Activated naive CD8-positive, alpha-beta T cell treated with anti-CD3 and anti-CD28 coated beads for 36 hours (primary cell): ENCODE measurements around the gene OR2L5. TPM values are rescaled to one million over a fixed set of nuclear protein-coding genes. Genes with fewer than 3 reads are reported as not detected.

ENCODE experiments used
- DNase-seq: peaks from one replicate; pipeline ENCODE4 v3.0.0; 2021
- H3K27ac Mint-ChIP-seq: one replicate; pipeline ENCODE4 v1.8.0; 2022; ENCODE audit warnings: mild to moderate bottlenecking, moderate library complexity, mixed read lengths
- H3K27me3 Mint-ChIP-seq: one replicate; pipeline ENCODE4 v1.8.0; 2022; ENCODE audit warnings: mild to moderate bottlenecking, mixed read lengths
- H3K36me3 Mint-ChIP-seq: one replicate; pipeline ENCODE4 v1.8.0; 2021; ENCODE audit warnings: mild to moderate bottlenecking, mixed read lengths
- H3K4me1 Mint-ChIP-seq: one replicate; pipeline ENCODE4 v1.8.0; 2021; ENCODE audit warnings: mixed read lengths
- H3K4me3 Mint-ChIP-seq: one replicate; pipeline ENCODE4 v1.8.0; 2022; ENCODE audit warnings: mild to moderate bottlenecking, moderate library complexity, mixed read lengths
- H3K9me3 Mint-ChIP-seq: one replicate; pipeline ENCODE4 v1.8.0; 2022; ENCODE audit warnings: mixed read lengths
- total RNA-seq, 2 experiments: library from RNA; stranded (reverse); gene quantifications; one replicate each; pipeline ENCODE4 v1.2.3, GENCODE V29; 2021

Gene OR2L5, protein sequence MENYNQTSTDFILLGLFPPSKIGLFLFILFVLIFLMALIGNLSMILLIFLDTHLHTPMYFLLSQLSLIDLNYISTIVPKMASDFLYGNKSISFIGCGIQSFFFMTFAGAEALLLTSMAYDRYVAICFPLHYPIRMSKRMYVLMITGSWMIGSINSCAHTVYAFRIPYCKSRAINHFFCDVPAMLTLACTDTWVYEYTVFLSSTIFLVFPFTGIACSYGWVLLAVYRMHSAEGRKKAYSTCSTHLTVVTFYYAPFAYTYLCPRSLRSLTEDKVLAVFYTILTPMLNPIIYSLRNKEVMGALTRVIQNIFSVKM
- total RNA-seq: not detected

DNA sequence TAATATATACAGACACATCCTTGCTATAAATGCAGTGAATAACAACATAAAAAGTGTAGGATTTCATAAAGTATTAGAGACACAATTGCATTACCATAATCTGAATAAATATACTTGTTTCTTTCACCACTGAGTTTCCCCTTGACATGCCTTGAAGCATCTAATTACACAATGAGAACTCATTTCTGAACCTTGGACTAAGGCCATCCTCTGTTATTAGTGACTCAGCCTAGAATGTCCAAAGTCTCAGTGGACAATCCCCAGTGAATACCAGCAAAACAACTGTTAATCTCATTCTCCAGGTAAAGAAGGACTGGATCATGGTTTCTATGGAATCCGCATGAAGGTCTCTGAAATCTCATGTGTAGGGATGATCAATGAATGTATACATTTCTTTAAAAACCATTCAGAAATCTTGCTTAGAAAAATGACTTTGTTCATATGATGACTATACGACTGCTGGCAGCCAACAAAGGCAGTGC, at the start of gene OR2L5:
TSS of gene OR2L5 (plus strand) at position 432 of the 482 bp plus-strand sequence. CDS start 8,288 bp downstream, outside the sequence.
- Mint-ChIP-seq H3K36me3 (peaks cover 4% of the 10 kb centered on the region), H3K9me3 (peaks cover 31% of the 10 kb centered on the region), H3K4me3 (no peak within 1 kb of the TSS)

DNA sequence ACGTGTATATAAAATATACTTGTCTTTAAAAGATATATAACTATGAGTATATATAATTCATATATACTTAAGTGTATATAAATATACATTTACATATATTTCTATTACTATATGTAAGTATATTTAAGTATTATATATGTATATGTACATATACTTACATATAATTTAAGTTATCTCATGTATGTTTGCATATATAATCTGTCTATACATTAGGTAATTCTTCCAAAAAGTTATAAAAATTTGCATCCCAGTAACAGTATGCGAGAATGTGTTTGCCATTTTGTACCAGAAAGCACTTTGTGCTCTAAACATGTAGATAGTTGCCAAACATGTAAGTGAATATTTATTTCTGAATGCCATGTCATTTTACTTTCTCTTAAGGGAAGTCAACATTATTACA, 48.5 kb upstream of the OR2L5 start, which contains the start of gene OR2AK2:
TSS of gene OR2AK2 (plus strand) at position 301 of the 400 bp plus-strand sequence. CDS start 144 bp downstream, outside the sequence.
- no peak for DNase-seq
- H3K36me3 Mint-ChIP-seq: peaks cover 7% of the 10 kb centered on the region
- peaks cover 5% of the 10 kb centered on the region for H3K9me3 Mint-ChIP-seq
- no peak within 1 kb of the TSS for H3K4me3 Mint-ChIP-seq
- H3K27me3 Mint-ChIP-seq: peaks cover 4% of the 10 kb centered on the region
- peaks cover 4% of the 10 kb centered on the region for H3K4me1 Mint-ChIP-seq
- H3K27ac Mint-ChIP-seq: no peak within 1 kb of the TSS

More for the DNA sequence above, at the start of gene OR2L5:
- Mint-ChIP-seq H3K27me3 (no peaks in the 10 kb centered on the region), H3K4me1 (no peaks in the 10 kb centered on the region), H3K27ac (no peak within 1 kb of the TSS)
- no peak for DNase-seq

DNA sequence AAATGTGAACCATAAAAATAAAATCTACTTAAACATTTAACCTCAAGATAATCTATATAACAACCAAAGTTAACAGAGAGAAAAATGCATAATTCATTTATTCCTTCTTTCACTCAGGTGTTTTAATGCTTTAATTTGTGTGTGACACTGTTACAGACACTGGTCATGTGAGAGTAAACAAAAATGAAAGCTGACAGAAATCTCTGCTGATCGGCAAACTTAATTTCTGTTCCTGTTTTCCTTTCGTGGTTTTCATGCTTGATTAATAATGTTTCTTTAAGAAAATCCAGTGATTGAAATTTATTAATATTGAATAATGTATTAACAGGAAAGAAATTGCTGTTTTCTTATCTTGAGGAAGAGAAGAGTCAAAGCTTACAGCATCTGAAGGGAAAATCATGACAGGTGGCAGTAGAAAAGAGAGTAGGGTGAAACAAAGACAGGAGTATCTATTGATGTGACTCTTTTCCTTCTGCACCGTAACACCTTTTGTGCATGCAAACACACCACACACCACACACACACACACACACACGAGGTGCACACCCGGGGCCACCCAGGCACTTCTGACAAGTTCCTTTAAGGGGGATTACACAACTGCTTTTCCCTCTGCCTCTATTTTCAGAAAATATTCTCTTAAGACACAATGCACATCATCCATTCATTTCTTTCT, 46.8 kb upstream of the OR2L5 start:
- peaks cover 5% of the 10 kb centered on the region for H3K9me3 Mint-ChIP-seq
- peaks cover 5% of the 10 kb centered on the region for H3K36me3 Mint-ChIP-seq
- no peak overlapping the region for H3K4me3 Mint-ChIP-seq
- H3K27me3 Mint-ChIP-seq: peaks cover 4% of the 10 kb centered on the region
- H3K27ac Mint-ChIP-seq: no peak overlapping the region
- H3K4me1 Mint-ChIP-seq: peaks cover 4% of the 10 kb centered on the region
- no peak for DNase-seq

DNA sequence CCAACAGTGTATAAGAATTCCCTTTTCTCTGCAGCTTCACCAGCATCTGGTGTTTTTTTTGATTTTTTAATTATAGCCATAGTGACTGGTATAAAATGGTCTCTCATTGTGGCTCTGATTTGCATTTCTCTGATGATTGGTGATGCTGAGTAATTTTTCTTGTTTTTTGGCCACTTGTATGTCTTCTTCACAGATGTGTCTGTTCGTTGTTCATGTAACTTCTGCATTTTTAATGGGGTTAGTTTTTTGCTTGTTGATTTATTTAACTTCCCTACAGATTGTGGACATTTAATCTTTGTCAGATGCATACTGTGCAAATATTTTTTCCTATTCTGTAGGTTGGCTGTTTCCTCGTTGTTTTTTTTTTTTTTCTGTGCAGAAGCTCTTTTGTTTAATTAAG, 20.5 kb upstream of the OR2L5 start:
- Mint-ChIP-seq H3K27ac (no peak overlapping the region), H3K27me3 (no peaks in the 10 kb centered on the region), H3K36me3 (peaks cover 1% of the 10 kb centered on the region), H3K9me3 (no peaks in the 10 kb centered on the region), H3K4me3 (no peak overlapping the region), H3K4me1 (no peaks in the 10 kb centered on the region)
- no peak for DNase-seq

DNA sequence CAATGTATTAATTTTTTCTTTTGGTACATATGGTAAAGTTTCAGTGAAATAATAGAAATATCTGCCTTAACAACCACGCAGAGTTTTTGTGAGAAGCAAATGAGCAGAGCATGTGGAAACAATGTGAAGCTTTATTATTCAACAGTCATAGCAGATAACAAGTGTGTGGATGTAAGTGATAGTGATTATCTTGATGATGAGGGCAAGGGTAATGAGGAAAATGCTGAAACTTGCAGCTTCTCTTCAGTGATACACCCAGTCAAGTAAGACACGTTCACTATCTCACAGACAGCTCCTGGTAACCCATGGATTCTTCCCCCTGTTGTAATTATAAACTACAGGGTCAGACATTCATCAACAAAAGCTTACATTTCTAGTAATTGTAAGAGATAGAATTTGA, 14.6 kb upstream of the OR2L5 start:
- peaks cover 2% of the 10 kb centered on the region for H3K4me1 Mint-ChIP-seq
- H3K27ac Mint-ChIP-seq: no peak overlapping the region
- H3K9me3 Mint-ChIP-seq: no peaks in the 10 kb centered on the region
- no peak overlapping the region for H3K4me3 Mint-ChIP-seq
- H3K36me3 Mint-ChIP-seq: no peaks in the 10 kb centered on the region
- no peaks in the 10 kb centered on the region for H3K27me3 Mint-ChIP-seq
- DNase-seq: no peak

DNA sequence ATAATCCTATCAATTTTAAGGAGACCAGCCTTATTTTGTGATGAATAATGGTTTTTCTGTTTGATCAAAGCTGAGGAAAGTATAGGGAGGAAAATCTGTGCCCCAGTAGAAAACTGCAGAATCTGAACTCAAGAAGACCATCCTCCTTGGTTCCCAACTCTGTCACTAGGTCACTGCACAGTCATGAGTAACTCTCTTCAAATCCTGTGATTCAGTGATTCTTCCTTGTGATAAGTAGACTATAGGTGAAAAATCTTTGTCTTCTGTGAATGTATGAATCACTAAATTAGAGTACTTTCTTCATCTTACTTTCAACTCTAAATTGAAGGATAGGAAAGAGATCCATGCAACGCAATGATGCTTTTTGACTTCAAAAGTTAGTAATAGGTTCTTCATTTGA, 13.3 kb upstream of the OR2L5 start:
- peaks cover 2% of the 10 kb centered on the region for H3K4me1 Mint-ChIP-seq
- no peak for DNase-seq

DNA sequence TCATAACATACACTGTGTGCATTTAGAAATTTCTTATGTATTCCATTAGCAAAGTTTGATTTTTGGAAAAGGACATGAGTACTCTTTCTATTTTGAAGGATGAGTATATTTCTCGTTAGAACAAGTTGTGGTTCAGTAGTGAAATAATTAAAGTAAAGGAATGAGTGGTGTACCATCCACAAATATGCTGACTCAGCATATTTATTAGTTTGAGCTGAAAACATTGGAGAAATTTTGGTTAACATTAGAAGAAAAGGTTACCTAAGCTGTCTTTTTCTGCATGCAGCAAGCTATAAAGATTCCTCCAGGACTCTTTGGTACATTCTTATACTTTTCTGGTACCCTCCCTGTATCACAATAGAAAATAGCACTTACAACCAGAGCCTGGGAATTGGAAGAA, 5.7 kb upstream of the OR2L5 start:
- no peaks in the 10 kb centered on the region for H3K4me1 Mint-ChIP-seq
- no peak for DNase-seq
- H3K9me3 Mint-ChIP-seq: peaks cover 34% of the 10 kb centered on the region
- H3K4me3 Mint-ChIP-seq: no peak overlapping the region
- no peak overlapping the region for H3K27ac Mint-ChIP-seq
- H3K27me3 Mint-ChIP-seq: no peaks in the 10 kb centered on the region
- peaks cover 4% of the 10 kb centered on the region for H3K36me3 Mint-ChIP-seq

More for the DNA sequence above, 13.3 kb upstream of the OR2L5 start:
- no peaks in the 10 kb centered on the region for H3K27me3 Mint-ChIP-seq
- no peak overlapping the region for H3K4me3 Mint-ChIP-seq
- no peak overlapping the region for H3K27ac Mint-ChIP-seq
- H3K9me3 Mint-ChIP-seq: no peaks in the 10 kb centered on the region
- H3K36me3 Mint-ChIP-seq: no peaks in the 10 kb centered on the region

DNA sequence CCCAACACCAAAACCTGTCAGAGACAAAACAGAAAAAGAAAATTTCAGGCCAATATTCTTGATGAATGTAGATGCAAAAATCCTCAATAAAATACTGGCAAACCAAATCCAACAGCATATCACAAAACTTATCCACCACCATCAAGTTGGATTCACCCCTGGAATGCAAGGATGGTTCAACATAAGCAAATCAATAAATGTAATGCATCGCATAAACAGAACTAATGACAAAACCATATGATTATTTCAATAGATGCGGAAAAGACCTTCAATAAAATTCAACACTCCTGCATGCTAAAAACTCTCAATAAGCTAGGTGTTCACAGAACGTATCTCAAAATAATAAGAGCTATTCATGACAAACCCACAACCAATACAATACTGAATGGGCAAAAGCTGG, 3.8 kb upstream of the OR2L5 start:
- Mint-ChIP-seq H3K27me3 (no peaks in the 10 kb centered on the region), H3K4me1 (no peaks in the 10 kb centered on the region), H3K27ac (no peak overlapping the region), H3K4me3 (no peak overlapping the region), H3K9me3 (peaks cover 34% of the 10 kb centered on the region), H3K36me3 (peaks cover 4% of the 10 kb centered on the region)
- no peak for DNase-seq

DNA sequence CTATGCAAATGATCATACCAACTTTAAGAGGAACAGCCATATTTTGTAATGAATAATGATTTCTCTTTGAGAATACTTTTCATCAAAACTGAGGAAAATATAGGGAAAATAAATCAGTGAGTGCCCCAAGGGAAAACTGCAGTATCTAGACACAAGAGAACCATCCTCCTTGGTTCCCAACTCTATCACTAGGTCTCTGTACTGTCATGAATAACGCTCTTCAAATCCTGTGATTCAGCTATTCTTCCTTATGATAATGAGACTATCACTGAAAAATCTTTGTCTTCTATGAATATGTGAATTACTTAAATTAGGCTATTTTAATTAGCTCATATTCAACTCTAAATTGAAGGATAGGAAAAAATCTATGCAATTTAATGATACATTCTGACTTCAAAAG, 2.3 kb downstream of the OR2L5 start:
- Mint-ChIP-seq H3K4me1 (no peaks in the 10 kb centered on the region), H3K27ac (no peak overlapping the region), H3K36me3 (no peaks in the 10 kb centered on the region), H3K27me3 (no peaks in the 10 kb centered on the region), H3K9me3 (peaks cover 9% of the 10 kb centered on the region), H3K4me3 (no peak overlapping the region)
- DNase-seq: no peak

DNA sequence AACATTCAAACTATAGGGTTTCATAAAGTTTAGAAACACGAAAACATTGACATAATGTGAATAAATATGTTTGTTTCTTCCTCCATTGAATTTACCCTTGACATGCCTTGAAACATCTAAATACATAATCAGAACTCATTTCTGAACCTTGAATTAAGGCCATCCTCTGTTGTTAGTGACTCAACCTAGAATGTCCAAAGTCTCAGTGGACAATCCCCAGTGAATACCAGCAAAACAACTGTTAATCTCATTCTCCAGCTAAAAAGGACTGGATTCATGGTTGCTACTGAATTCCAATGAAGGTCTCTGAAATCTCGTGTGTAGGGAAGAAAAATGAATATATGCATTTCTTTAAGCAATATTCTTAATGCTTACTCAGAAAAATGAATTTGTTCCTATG, 16.3 kb downstream of the OR2L5 start, which contains the start of gene OR2L2:
TSS of gene OR2L2 (plus strand) at position 301 of the 400 bp plus-strand sequence. CDS start 8,198 bp downstream, outside the sequence.
- Mint-ChIP-seq H3K36me3 (peaks cover 9% of the 10 kb centered on the region), H3K9me3 (peaks cover 20% of the 10 kb centered on the region), H3K27me3 (no peaks in the 10 kb centered on the region), H3K4me1 (no peaks in the 10 kb centered on the region), H3K27ac (no peak within 1 kb of the TSS), H3K4me3 (no peak within 1 kb of the TSS)
- DNase-seq: no peak

DNA sequence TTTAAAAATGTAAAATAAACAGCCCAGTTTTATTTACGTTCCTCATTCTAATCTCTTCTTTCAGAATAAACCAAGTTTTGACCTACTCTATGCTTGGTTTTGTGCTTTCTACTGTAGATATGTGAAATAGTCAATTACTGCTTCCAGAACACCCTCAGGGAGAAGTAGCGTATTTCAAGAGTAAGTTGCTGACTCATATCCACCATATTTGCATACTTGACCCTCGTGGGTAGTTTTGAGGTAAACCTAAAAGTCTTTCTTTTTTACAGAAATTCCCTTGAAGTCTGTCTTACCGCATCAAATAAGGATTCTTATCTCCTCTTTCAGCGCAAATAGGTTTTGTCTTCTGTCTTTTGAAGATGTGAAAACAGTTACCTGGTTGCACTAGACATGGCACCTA, 31.7 kb downstream of the OR2L5 start:
- Mint-ChIP-seq H3K27ac (no peak overlapping the region), H3K27me3 (no peaks in the 10 kb centered on the region), H3K4me1 (no peaks in the 10 kb centered on the region), H3K9me3 (peaks cover 10% of the 10 kb centered on the region), H3K36me3 (no peaks in the 10 kb centered on the region), H3K4me3 (no peak overlapping the region)
- no peak for DNase-seq

DNA sequence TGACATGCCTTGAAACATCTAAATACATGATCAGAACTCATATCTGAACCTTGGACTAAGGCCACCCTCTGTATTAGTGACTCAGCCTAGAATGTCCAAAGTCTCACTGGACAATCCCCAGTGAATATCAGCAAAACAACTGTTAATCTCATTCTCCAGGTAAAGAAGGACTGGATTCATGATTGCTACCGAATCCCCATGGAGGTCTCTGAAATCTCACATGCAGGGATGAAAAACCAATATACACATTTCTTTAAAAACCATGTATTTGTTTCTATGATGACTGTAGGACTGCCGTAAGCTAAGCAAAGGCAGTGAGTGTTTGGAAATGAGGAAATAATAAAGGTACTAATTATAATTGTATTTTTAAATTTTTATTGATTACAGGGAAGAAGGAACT, 33.1 kb downstream of the OR2L5 start, which contains the start of gene OR2L3:
TSS of gene OR2L3 (plus strand) at position 301 of the 400 bp plus-strand sequence. CDS start 13,846 bp downstream, outside the sequence.
- Mint-ChIP-seq H3K27ac (no peak within 1 kb of the TSS), H3K4me1 (no peaks in the 10 kb centered on the region), H3K27me3 (no peaks in the 10 kb centered on the region), H3K4me3 (no peak within 1 kb of the TSS), H3K9me3 (peaks cover 10% of the 10 kb centered on the region), H3K36me3 (no peaks in the 10 kb centered on the region)
- no peak for DNase-seq

DNA sequence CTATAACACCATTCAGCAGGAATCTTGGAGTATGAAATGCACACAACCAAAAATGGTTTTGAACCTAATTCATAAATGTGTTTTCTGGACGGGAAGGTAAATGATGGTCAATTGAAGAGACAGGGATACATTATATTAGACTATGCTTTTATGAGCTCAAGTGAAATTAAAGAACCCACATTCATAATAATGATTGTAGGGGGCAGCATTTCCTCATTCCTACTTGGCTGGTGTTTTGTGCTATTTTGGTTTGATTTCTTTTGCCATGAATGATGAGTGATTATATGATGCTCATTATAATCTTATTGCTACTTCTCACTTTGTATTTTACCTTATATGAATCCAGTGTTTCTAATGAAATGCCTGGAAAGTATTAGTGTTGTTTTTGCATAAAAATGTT, 33.5 kb downstream of the OR2L5 start:
- Mint-ChIP-seq H3K27me3 (no peaks in the 10 kb centered on the region), H3K9me3 (peaks cover 10% of the 10 kb centered on the region), H3K4me1 (no peaks in the 10 kb centered on the region), H3K27ac (no peak overlapping the region), H3K4me3 (no peak overlapping the region), H3K36me3 (no peaks in the 10 kb centered on the region)
- DNase-seq: no peak

DNA sequence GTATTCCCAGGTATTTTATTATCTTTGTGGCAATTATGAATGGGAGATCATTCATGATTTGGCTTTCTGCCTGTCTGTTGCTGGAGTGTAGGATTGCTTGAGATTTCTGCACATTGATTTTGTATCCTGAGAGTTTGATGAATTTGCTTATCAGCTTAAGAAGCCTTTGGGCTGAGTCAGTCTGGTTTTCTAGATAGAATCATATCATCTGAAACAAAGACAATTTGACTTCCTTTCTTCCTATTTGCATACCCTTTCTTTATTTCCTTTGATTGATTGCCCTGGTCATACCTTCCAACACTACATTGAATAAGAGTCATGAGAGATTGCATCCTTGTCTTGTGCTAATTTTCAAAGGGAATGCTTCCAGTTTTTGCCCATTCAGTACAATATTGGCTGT, 41.2 kb downstream of the OR2L5 start:
- no peak for DNase-seq
- peaks cover 10% of the 10 kb centered on the region for H3K9me3 Mint-ChIP-seq
- no peak overlapping the region for H3K4me3 Mint-ChIP-seq
- no peak overlapping the region for H3K27ac Mint-ChIP-seq
- no peaks in the 10 kb centered on the region for H3K27me3 Mint-ChIP-seq
- peaks cover 2% of the 10 kb centered on the region for H3K36me3 Mint-ChIP-seq
- H3K4me1 Mint-ChIP-seq: no peaks in the 10 kb centered on the region

DNA sequence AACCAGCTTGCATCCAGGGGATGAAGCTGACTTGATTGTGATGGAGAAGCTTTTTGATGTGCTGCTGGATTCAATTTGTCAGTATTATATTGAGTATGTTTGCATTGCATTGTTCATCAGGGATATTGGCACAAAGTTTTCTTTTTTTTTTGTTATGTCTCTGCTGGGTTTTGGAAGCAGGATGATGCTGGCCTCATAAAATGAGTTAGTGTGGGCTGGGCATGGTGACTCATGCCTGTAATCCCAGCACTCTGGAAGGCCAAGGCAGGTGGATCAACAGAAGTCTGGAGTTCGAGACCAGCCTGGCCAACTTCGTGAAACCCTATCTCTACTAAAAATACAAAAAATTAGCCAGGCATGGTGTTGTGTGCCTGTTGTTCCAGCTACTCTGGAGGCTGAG, 41.8 kb downstream of the OR2L5 start:
- Mint-ChIP-seq H3K9me3 (peaks cover 10% of the 10 kb centered on the region), H3K27ac (no peak overlapping the region), H3K27me3 (no peaks in the 10 kb centered on the region), H3K36me3 (peaks cover 2% of the 10 kb centered on the region), H3K4me3 (no peak overlapping the region), H3K4me1 (no peaks in the 10 kb centered on the region)
- no peak for DNase-seq
